ENCODE measurements around the gene SPATA18. TPM values are rescaled to one million over a fixed set of nuclear protein-coding genes. Genes with fewer than 3 reads are reported as not detected.

The SPATA18 gene
- total and polyA plus RNA-seq, 2 donors (not counting 1 experiment from before 2014, with no cell fraction given) = 7.2 to 20.5 TPM

GRCh38 chr4:52058275-52058674 is 7.2 kb downstream of the SPATA18 start:
- no peaks in the 10 kb centered on the region for H3K79me2 ChIP-seq (ENCODE audit: control insufficient read depth, insufficient read depth, low read length)
- H3K4me3 ChIP-seq (replicated peaks in 1 of 4; ENCODE audit: control extremely low read depth in 1 of 4, insufficient read depth in 1 of 4, low read depth in 3 of 4, low read length in 4 of 4) = no peak overlapping the region
- no peaks in the 10 kb centered on the region for H3K9me3 ChIP-seq (ENCODE audit: control insufficient read depth, insufficient read depth, low read depth, low read length)
- no peak overlapping the region for H3K27ac ChIP-seq (ENCODE audit: insufficient read depth, low read length)
- no peak overlapping the region for H3K4me2 ChIP-seq (ENCODE audit: extremely low read depth, insufficient read depth, low read length)
- H2AFZ ChIP-seq (ENCODE audit: low read length) = no peak overlapping the region
- no peak for TF ChIP-seq CTCF (conservative IDR thresholded peaks at IDR 0.05 in 1 of 2, IDR thresholded peaks at IDR 0.05 in 1 of 2; ENCODE audit: low read depth in 1 of 2, low read length in 2 of 2)
- no peak for TF ChIP-seq EZH2 (IDR thresholded peaks at IDR 0.05; ENCODE audit: low read length, missing control alignments)
- no peak overlapping the region for H3K9ac ChIP-seq (ENCODE audit: insufficient read depth, low read length)
- no peaks in the 10 kb centered on the region for H4K20me1 ChIP-seq (ENCODE audit: control insufficient read depth, extremely low read depth, insufficient read depth, low read length)
- H3K27me3 ChIP-seq (ENCODE audit: control insufficient read depth, insufficient read depth, low read length) = no peaks in the 10 kb centered on the region
- H3K4me1 ChIP-seq (ENCODE audit: control insufficient read depth, extremely low read depth, insufficient read depth, low read length) = no peaks in the 10 kb centered on the region
- no peak for DNase-seq (ENCODE audit: low read depth in 2 of 2)
- H3K36me3 ChIP-seq (ENCODE audit: control insufficient read depth, insufficient read depth, low read length) = no peaks in the 10 kb centered on the region

- Histone ChIP-seq H2AFZ (ENCODE audit: low read length) (no peak overlapping the region), H3K36me3 (ENCODE audit: control insufficient read depth, insufficient read depth, low read length) (no peaks in the 10 kb centered on the region), H3K9ac (ENCODE audit: insufficient read depth, low read length) (no peak overlapping the region), H3K27me3 (ENCODE audit: control insufficient read depth, insufficient read depth, low read length) (no peaks in the 10 kb centered on the region), H3K27ac (ENCODE audit: insufficient read depth, low read length) (no peak overlapping the region), H3K4me1 (ENCODE audit: control insufficient read depth, extremely low read depth, insufficient read depth, low read length) (no peaks in the 10 kb centered on the region), H3K9me3 (ENCODE audit: control insufficient read depth, insufficient read depth, low read depth, low read length) (no peaks in the 10 kb centered on the region), H4K20me1 (ENCODE audit: control insufficient read depth, extremely low read depth, insufficient read depth, low read length) (no peaks in the 10 kb centered on the region), H3K79me2 (ENCODE audit: control insufficient read depth, insufficient read depth, low read length) (no peaks in the 10 kb centered on the region), H3K4me3 (replicated peaks in 1 of 4; ENCODE audit: control extremely low read depth in 1 of 4, insufficient read depth in 1 of 4, low read depth in 3 of 4, low read length in 4 of 4) (no peak overlapping the region), H3K4me2 (ENCODE audit: extremely low read depth, insufficient read depth, low read length) (no peak overlapping the region)
- DNase-seq (ENCODE audit: low read depth in 2 of 2) = peak; percentile 44 to 83
- TF ChIP-seq EZH2 (IDR thresholded peaks at IDR 0.05; ENCODE audit: low read length, missing control alignments) (no peak), CTCF (conservative IDR thresholded peaks at IDR 0.05 in 1 of 2, IDR thresholded peaks at IDR 0.05 in 1 of 2; ENCODE audit: low read depth in 1 of 2, low read length in 2 of 2) (no peak)
Observed at GRCh38 chr4:52059372-52059771, 8.3 kb downstream of the SPATA18 start.

- H2AFZ ChIP-seq (ENCODE audit: low read length) = no peak overlapping the region
- TF ChIP-seq CTCF (conservative IDR thresholded peaks at IDR 0.05 in 1 of 2, IDR thresholded peaks at IDR 0.05 in 1 of 2; ENCODE audit: low read depth in 1 of 2, low read length in 2 of 2) = no peak
- no peak for TF ChIP-seq EZH2 (IDR thresholded peaks at IDR 0.05; ENCODE audit: low read length, missing control alignments)
- no peak overlapping the region for H3K9ac ChIP-seq (ENCODE audit: insufficient read depth, low read length)
- H4K20me1 ChIP-seq (ENCODE audit: control insufficient read depth, extremely low read depth, insufficient read depth, low read length) = no peaks in the 10 kb centered on the region
- H3K9me3 ChIP-seq (ENCODE audit: control insufficient read depth, insufficient read depth, low read depth, low read length) = no peaks in the 10 kb centered on the region
- no peaks in the 10 kb centered on the region for H3K36me3 ChIP-seq (ENCODE audit: control insufficient read depth, insufficient read depth, low read length)
- no peak overlapping the region for H3K4me2 ChIP-seq (ENCODE audit: extremely low read depth, insufficient read depth, low read length)
- no peak overlapping the region for H3K4me3 ChIP-seq (replicated peaks in 1 of 4; ENCODE audit: control extremely low read depth in 1 of 4, insufficient read depth in 1 of 4, low read depth in 3 of 4, low read length in 4 of 4)
- H3K79me2 ChIP-seq (ENCODE audit: control insufficient read depth, insufficient read depth, low read length) = no peaks in the 10 kb centered on the region
- no peak for DNase-seq (ENCODE audit: low read depth in 2 of 2)
- H3K27ac ChIP-seq (ENCODE audit: insufficient read depth, low read length) = no peak overlapping the region
- H3K4me1 ChIP-seq (ENCODE audit: control insufficient read depth, extremely low read depth, insufficient read depth, low read length) = no peaks in the 10 kb centered on the region
- no peaks in the 10 kb centered on the region for H3K27me3 ChIP-seq (ENCODE audit: control insufficient read depth, insufficient read depth, low read length)
Observed at GRCh38 chr4:52069571-52069970, 18.5 kb downstream of the SPATA18 start.

Data from fibroblast of lung (primary cell).